ENCODE measurements around the gene PHEX.

Gene PHEX

DNA sequence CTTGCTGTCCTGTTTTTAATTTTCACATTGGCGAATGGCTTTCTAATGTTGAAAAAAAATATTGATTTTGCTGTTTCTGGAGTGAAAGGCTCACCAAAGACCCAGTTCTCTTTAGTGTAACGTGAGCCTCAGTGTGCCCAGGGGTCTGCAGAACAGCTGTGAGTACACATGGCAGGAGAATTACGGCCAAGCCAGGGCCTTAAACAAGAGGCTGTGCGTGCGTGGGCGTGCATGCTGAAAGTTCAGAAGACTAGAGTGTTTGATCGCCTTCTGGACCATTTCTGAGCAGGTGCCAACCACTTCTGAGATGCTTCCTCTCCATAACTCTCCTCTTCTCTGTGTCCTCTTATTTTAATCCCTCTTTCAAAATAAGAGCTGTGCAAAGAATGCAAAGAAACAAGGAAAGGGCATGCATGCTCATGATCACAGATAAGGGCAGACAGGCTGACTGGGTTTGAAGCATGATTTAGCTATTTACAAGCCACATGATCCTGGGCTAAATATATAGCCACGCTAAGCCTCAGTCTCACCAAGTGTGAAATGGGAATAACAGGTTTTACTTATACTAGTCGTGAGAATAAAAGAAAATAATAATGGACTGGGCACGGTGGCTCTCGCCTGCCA lies 9.9 kb downstream of the PHEX start:
- H3K27ac Mint-ChIP-seq, result no peak overlapping the region
- H3K9me3 Mint-ChIP-seq, result no peaks in the 10 kb centered on the region
- H3K36me3 Mint-ChIP-seq (ENCODE audit: low read depth), result no peaks in the 10 kb centered on the region
- H3K27me3 Mint-ChIP-seq (ENCODE audit: low read depth, poor library complexity), result peaks cover 3% of the 10 kb centered on the region
- TF ChIP-seq, protein P1, sequence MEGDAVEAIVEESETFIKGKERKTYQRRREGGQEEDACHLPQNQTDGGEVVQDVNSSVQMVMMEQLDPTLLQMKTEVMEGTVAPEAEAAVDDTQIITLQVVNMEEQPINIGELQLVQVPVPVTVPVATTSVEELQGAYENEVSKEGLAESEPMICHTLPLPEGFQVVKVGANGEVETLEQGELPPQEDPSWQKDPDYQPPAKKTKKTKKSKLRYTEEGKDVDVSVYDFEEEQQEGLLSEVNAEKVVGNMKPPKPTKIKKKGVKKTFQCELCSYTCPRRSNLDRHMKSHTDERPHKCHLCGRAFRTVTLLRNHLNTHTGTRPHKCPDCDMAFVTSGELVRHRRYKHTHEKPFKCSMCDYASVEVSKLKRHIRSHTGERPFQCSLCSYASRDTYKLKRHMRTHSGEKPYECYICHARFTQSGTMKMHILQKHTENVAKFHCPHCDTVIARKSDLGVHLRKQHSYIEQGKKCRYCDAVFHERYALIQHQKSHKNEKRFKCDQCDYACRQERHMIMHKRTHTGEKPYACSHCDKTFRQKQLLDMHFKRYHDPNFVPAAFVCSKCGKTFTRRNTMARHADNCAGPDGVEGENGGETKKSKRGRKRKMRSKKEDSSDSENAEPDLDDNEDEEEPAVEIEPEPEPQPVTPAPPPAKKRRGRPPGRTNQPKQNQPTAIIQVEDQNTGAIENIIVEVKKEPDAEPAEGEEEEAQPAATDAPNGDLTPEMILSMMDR (IDR thresholded peaks at IDR 0.05), result no peak
- no peak overlapping the region for H3K4me3 Mint-ChIP-seq
- peaks cover 28% of the 10 kb centered on the region for H3K4me1 Mint-ChIP-seq
- peak; percentile 17 for DNase-seq

DNA sequence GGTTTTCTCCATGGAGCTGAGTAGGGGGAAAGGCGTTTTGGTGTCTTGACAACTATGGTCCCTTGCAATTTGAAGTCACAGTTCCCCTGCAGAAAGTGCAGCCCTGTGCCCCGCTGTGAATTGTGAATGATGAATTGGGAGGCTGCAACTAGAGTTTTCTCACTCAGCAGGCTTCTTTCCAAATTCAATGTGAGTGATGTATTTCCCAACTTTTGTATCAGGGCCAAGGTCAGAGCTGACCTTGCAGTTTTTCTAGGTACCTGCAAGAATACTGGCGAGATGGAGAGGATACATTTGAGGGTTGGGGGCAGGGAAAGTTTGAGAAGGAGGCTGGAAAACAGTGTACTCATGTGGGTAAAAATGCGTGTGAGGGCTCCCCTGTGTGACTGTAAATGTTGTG lies 11.7 kb downstream of the PHEX start:
- no peak for DNase-seq
- Mint-ChIP-seq H3K36me3 (ENCODE audit: low read depth) (no peaks in the 10 kb centered on the region), H3K4me1 (peaks cover 18% of the 10 kb centered on the region), H3K27ac (no peak overlapping the region), H3K4me3 (no peak overlapping the region), H3K9me3 (no peaks in the 10 kb centered on the region), H3K27me3 (ENCODE audit: low read depth, poor library complexity) (peaks cover 3% of the 10 kb centered on the region)
- TF ChIP-seq, protein P1 (IDR thresholded peaks at IDR 0.05), result no peak

DNA sequence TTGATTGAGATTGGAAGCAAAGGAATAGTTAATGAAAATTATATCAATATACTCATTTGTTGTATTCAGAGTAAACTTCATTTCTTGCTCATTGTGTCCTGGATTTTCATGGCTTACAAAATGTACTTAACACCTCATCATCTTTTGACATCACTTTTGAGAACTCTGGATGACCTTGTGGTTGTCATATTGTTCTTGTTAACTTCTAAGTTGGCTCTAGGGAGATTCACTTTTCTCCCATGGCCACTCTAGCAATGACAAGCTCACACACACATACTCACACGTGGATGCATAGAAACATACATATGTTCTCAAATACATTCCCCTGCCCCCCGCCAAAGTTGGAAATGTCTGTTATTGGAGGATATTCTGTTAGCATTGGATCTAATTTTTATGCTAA lies 15.3 kb downstream of the PHEX start:
- Mint-ChIP-seq H3K27me3 (ENCODE audit: low read depth, poor library complexity) (peaks cover 3% of the 10 kb centered on the region), H3K4me1 (peaks cover 7% of the 10 kb centered on the region), H3K27ac (no peak overlapping the region), H3K9me3 (no peaks in the 10 kb centered on the region), H3K4me3 (no peak overlapping the region), H3K36me3 (ENCODE audit: low read depth) (no peaks in the 10 kb centered on the region)
- TF ChIP-seq, protein P1 (IDR thresholded peaks at IDR 0.05), result no peak
- DNase-seq, result no peak

DNA sequence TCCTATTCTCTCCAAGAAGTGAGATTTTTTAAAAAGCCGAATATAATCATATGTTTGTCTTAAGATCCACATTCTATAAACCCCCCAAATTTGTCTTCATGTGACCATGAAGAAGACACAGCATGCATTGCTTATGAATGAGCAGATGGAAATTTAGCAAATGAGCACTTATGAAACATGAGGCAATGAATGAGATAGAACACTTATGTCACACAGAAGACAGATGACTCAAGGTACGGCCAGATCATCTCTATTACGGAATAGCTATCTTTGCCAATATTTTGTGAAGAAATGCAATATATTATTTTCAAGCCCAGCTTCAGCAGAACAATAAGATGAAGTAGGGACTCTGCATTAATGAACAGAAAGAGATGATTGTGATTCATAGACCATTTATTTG lies 21.4 kb downstream of the PHEX start:
- Mint-ChIP-seq H3K36me3 (ENCODE audit: low read depth) (no peaks in the 10 kb centered on the region), H3K27me3 (ENCODE audit: low read depth, poor library complexity) (peaks cover 2% of the 10 kb centered on the region), H3K9me3 (no peaks in the 10 kb centered on the region), H3K4me3 (no peak overlapping the region), H3K27ac (no peak overlapping the region), H3K4me1 (peaks cover 10% of the 10 kb centered on the region)
- no peak for DNase-seq
- TF ChIP-seq, protein P1 (IDR thresholded peaks at IDR 0.05), result no peak

DNA sequence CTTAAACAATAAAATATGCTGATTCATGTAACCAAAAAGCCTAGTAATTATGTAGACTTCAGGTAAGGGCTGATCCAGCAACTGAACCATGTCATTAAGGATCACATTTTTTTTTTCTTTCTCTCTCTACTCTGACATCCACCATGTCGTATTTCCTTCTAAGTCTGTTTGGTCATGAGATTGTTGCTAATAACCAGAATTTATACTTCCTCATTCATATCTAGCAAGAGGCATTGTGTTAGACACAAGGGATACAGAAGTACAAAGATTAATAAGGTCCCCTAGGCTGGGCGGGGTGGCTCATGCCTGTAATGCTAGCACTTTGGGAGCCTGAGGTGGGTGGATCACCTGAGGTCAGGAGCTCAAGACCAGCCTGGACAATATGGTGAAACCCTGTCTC lies 24.1 kb downstream of the PHEX start:
- Mint-ChIP-seq H3K27ac (no peak overlapping the region), H3K36me3 (ENCODE audit: low read depth) (no peaks in the 10 kb centered on the region)

DNA sequence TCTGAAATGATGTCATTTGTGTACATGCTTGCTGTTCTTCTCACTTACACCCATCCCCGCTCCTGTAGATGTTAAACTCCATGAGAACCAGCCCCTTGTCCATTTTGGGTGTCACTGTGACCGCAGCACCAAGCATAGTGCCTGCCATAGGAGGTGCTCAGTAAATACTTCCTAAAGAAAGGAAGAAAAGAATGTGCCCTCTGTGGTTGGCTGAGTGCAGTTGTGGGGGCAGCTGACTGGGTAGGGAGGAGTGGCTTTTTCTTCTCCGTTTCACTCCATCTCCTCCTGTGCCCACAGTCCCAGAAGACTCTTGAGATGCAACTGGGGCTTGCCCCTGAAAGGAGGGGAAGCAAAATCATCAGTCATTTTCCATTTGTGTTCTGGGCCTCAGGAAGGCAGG lies 25.5 kb downstream of the PHEX start:
- DNase-seq, result no peak
- H3K4me1 Mint-ChIP-seq, result peaks cover 10% of the 10 kb centered on the region
- H3K36me3 Mint-ChIP-seq (ENCODE audit: low read depth), result no peaks in the 10 kb centered on the region
- H3K27ac Mint-ChIP-seq, result no peak overlapping the region
- H3K9me3 Mint-ChIP-seq, result peaks cover 4% of the 10 kb centered on the region
- TF ChIP-seq, protein P1 (IDR thresholded peaks at IDR 0.05), result no peak
- peaks cover 12% of the 10 kb centered on the region for H3K27me3 Mint-ChIP-seq (ENCODE audit: low read depth, poor library complexity)
- no peak overlapping the region for H3K4me3 Mint-ChIP-seq

More for the DNA sequence above, 24.1 kb downstream of the PHEX start:
- Mint-ChIP-seq H3K27me3 (ENCODE audit: low read depth, poor library complexity) (peaks cover 6% of the 10 kb centered on the region), H3K9me3 (no peaks in the 10 kb centered on the region), H3K4me1 (peaks cover 10% of the 10 kb centered on the region), H3K4me3 (no peak overlapping the region)
- TF ChIP-seq, protein P1 (IDR thresholded peaks at IDR 0.05), result no peak
- no peak for DNase-seq

Measured in nephron progenitor cell (in vitro differentiated cells).